ENCODE data around the gene WDFY3.

WDFY3 gene

GRCh38 chr4:84944947-84945346 lies 21.5 kb downstream of the WDFY3 start:
- DNase-seq = no peak

- DNase-seq = no peak
Observed at GRCh38 chr4:84940960-84941359, 25.5 kb downstream of the WDFY3 start.

GRCh38 chr4:84939113-84939512 lies 27.4 kb downstream of the WDFY3 start:
- no peak for DNase-seq

- DNase-seq = no peak
Observed at GRCh38 chr4:84938316-84938715, 28.2 kb downstream of the WDFY3 start.

- no peak for DNase-seq
Observed at GRCh38 chr4:84937381-84937977, 29.0 kb downstream of the WDFY3 start.

- no peak for DNase-seq
Observed at GRCh38 chr4:84936123-84936522, 30.4 kb downstream of the WDFY3 start.

- DNase-seq = no peak
Observed at GRCh38 chr4:84932462-84932861, 34.0 kb downstream of the WDFY3 start.

GRCh38 chr4:84931961-84932360 lies 34.5 kb downstream of the WDFY3 start:
- no peak for DNase-seq

- DNase-seq = no peak
Observed at GRCh38 chr4:84931274-84931673, 35.2 kb downstream of the WDFY3 start.

- no peak for DNase-seq
Observed at GRCh38 chr4:84928089-84928488, 38.4 kb downstream of the WDFY3 start.

GRCh38 chr4:84927428-84927827 lies 39.1 kb downstream of the WDFY3 start:
- DNase-seq = no peak

- no peak for DNase-seq
Observed at GRCh38 chr4:84925558-84925957, 40.9 kb downstream of the WDFY3 start.

- DNase-seq = no peak
Observed at GRCh38 chr4:84924434-84924833, 42.1 kb downstream of the WDFY3 start.

GRCh38 chr4:84920617-84921016 lies 45.9 kb downstream of the WDFY3 start:
- DNase-seq = no peak

GRCh38 chr4:84917869-84918600 lies 48.5 kb downstream of the WDFY3 start:
- DNase-seq = no peak

GRCh38 chr4:84917086-84917821 lies 49.2 kb downstream of the WDFY3 start:
- no peak for DNase-seq

GRCh38 chr4:84916227-84916626 lies 50.3 kb downstream of the WDFY3 start:
- DNase-seq = no peak

GRCh38 chr4:84915396-84915780 lies 51.1 kb downstream of the WDFY3 start:
- no peak for DNase-seq

GRCh38 chr4:84914686-84915395 lies 51.6 kb downstream of the WDFY3 start:
- no peak for DNase-seq

GRCh38 chr4:84913176-84913575 lies 53.3 kb downstream of the WDFY3 start:
- no peak for DNase-seq

GRCh38 chr4:84912741-84913140 lies 53.7 kb downstream of the WDFY3 start:
- no peak for DNase-seq

GRCh38 chr4:84908876-84909275 lies 57.6 kb downstream of the WDFY3 start:
- DNase-seq = no peak

GRCh38 chr4:84907145-84907544 lies 59.3 kb downstream of the WDFY3 start:
- DNase-seq = no peak

- DNase-seq = no peak
Observed at GRCh38 chr4:84905646-84906045, 60.8 kb downstream of the WDFY3 start.
